OCI-LY3 (cell line): ENCODE results near the gene EDEM1.

Experiments used
- H2AFZ ChIP-seq: fragments of 200-600, 300-600 bp; shearing (Covaris generic); 2 replicates; pipeline ENCODE4 v1.6.0; 2014; ENCODE audit warnings: antibody characterized with exemption, low read depth, low read length
- H3K27ac ChIP-seq: fragments of 200-600, 300-600 bp; sonication (generic); 2 replicates; pipeline ENCODE4 v1.5.1; 2014; ENCODE audit warnings: mild to moderate bottlenecking, low read length, moderate library complexity, mixed read lengths
- H3K27me3 ChIP-seq: fragments of 200-600, 300-600 bp; sonication (generic); 2 replicates; pipeline ENCODE4 v1.6.1; 2014; ENCODE audit warnings: low read depth, low read length, mixed read lengths
- H3K36me3 ChIP-seq: fragments of 200-600, 300-600 bp; sonication (generic); replicated peaks from 2 replicates; pipeline ENCODE3; 2014; ENCODE audit warnings: low read depth, low read length, mixed read lengths
- H3K4me1 ChIP-seq: fragments of 300-600, 200-600 bp; sonication (generic); 2 replicates; pipeline ENCODE4 v1.6.1; 2014; ENCODE audit warnings: low read length, mixed read lengths
- H3K4me2 ChIP-seq: fragments of 200-600, 300-600 bp; sonication (generic); 2 replicates; pipeline ENCODE4 v1.6.1; 2014; ENCODE audit warnings: low read length, mixed read lengths
- H3K4me3 ChIP-seq: fragments of 300-600, 200-600 bp; sonication (generic); 2 replicates; pipeline ENCODE4 v1.5.1; 2014; ENCODE audit warnings: antibody characterized with exemption, mild to moderate bottlenecking, low read length, moderate library complexity
- H3K79me2 ChIP-seq: fragments of 300-600, 200-600 bp; shearing (Covaris generic); 2 replicates; pipeline ENCODE4 v1.6.1; 2014; ENCODE audit warnings: mild to moderate bottlenecking, low read length, mixed read lengths
- H3K9ac ChIP-seq: fragments of 300-600, 200-600 bp; shearing (Covaris generic); 2 replicates; pipeline ENCODE4 v1.6.0; 2014; ENCODE audit warnings: mild to moderate bottlenecking, low read length, moderate library complexity
- H3K9me3 ChIP-seq: fragments of 200-600, 300-600 bp; shearing (Covaris generic); 2 replicates; pipeline ENCODE4 v1.6.1; 2014; ENCODE audit warnings: low read length, mixed read lengths; ENCODE audit not compliant: insufficient read depth
- H4K20me1 ChIP-seq: fragments of 200-600, 300-600 bp; sonication (generic); 2 replicates; pipeline ENCODE4 v1.6.1; 2016; ENCODE audit warnings: low read length, mixed read lengths; ENCODE audit not compliant: insufficient read depth
- EZH2phosphoT487 ChIP-seq: fragments of 200-600 bp; shearing (Covaris generic); IDR thresholded peaks from 2 replicates; pipeline ENCODE4 v1.6.1; 2018; ENCODE audit warnings: antibody characterized with exemption, mixed run types, low read depth
- TF ChIP-seq, protein P1 (sequence below): fragments of 200-600, 300-600 bp; sonication (generic); IDR thresholded peaks from 2 replicates; pipeline ENCODE4 v1.5.1; 2014; ENCODE audit warnings: antibody characterized with exemption, low read length, low read depth

EDEM1 gene

DNA sequence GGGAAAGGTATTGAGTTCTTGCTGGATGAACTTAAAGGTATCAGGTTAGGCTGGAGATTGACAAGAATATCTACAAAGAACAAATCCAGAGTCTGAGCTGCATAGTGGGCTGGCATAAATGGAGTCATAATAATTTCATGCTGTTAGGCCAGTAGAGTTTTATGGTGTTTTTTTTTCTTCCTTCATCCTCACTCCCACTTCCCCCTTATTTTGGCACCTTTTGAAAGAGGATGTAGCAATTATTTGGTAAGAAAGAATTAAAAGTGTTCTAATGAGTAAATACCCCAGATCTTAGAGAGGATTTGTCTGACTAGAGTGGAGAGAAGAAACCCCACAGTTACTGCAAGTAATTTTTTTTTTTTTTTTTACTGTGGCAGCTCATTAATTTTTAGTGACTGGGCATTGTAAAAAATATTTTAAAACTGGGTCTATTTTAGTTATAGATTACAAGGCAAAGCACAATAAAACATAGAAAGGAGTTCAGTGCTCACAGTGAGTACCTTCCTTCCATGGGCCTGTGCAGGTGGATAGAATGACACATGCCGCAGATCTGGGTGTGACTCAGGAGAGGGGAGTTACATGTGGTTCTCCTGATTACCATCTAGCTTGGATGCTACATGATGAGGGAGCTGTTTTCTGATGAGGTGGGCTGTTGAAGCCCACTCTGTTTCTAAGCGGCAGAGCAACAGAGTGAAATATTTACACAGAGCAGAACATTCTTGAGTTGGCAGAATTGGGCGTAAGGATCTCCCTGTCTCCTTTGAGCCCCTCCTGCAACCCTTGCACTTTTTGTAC is 5.3 kb downstream of the EDEM1 start:
- peaks cover 99% of the 10 kb centered on the region for H3K79me2 ChIP-seq
- H3K36me3 ChIP-seq = peaks cover 48% of the 10 kb centered on the region
- peak overlapping the region; percentile 96 for H3K27ac ChIP-seq
- H3K4me3 ChIP-seq = peak overlapping the region; percentile 95
- peaks cover 74% of the 10 kb centered on the region for H3K4me1 ChIP-seq
- TF ChIP-seq, protein P1, sequence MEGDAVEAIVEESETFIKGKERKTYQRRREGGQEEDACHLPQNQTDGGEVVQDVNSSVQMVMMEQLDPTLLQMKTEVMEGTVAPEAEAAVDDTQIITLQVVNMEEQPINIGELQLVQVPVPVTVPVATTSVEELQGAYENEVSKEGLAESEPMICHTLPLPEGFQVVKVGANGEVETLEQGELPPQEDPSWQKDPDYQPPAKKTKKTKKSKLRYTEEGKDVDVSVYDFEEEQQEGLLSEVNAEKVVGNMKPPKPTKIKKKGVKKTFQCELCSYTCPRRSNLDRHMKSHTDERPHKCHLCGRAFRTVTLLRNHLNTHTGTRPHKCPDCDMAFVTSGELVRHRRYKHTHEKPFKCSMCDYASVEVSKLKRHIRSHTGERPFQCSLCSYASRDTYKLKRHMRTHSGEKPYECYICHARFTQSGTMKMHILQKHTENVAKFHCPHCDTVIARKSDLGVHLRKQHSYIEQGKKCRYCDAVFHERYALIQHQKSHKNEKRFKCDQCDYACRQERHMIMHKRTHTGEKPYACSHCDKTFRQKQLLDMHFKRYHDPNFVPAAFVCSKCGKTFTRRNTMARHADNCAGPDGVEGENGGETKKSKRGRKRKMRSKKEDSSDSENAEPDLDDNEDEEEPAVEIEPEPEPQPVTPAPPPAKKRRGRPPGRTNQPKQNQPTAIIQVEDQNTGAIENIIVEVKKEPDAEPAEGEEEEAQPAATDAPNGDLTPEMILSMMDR = no peak
- TF ChIP-seq EZH2phosphoT487 = no peak
- no peak overlapping the region for H2AFZ ChIP-seq
- H3K4me2 ChIP-seq = peak overlapping the region; percentile 76
- no peaks in the 10 kb centered on the region for H3K9me3 ChIP-seq
- peak overlapping the region; percentile 57 for H3K9ac ChIP-seq
- peaks cover 41% of the 10 kb centered on the region for H4K20me1 ChIP-seq
- no peaks in the 10 kb centered on the region for H3K27me3 ChIP-seq

DNA sequence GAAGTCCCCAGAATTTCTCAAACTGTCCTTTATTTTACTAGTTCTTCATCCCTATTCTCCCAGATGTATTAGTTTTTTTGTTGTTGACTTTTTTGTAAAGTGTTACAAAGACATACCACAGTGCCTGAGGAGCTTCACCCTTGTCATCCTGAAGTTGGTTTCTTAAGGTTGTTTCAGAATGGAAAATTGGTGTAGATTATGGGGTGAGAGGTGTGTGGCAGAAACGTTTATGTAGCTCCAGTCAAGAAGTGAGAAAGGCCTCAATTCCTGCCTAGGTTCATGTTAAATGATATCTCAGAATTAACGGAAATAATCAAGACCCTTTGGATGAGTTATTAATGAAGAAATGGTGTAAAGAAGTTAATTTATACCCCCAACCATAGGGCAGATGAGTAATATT is 6.8 kb downstream of the EDEM1 start:
- TF ChIP-seq EZH2phosphoT487 = no peak
- TF ChIP-seq, protein P1 = no peak
- Histone ChIP-seq H3K27ac (peak overlapping the region; percentile 98), H3K9ac (peak overlapping the region; percentile 30; the same call in 1 of the 2 replicates)

DNA sequence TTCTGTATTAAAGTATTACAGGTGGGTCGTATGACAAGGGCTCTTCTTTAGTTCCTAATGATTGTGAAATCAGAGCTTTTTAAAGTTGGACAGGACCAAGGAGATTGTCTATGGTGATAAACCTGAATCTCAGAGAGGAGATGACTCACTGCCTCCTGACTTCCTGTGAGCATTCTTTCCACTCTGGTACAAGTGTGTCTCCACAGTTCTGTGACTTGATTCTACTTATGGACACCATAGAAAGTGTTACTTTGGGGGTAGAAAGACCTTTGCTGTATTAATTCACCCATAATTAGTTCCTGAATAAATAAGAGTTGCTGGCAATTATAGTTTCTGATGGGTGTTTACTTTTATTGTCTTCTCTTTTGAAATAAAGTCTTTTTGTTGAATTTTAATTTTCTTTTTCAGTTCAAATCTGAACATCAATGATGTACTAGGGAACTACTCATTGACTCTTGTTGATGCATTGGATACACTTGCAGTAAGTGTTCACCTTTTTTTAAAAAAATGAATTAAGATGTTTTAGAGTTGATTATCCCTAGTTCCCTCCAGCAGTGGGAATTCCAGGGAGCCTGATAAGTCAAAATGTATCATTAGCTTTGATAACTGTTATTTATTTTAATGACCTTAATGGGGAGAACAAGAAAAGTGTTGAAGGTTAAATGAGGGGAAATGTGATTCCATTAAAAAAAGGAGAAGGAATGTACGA is 7.4 kb downstream of the EDEM1 start:
- H3K4me3 ChIP-seq = peak overlapping the region; percentile 13; the same call in 1 of the 2 replicates
- H3K4me1 ChIP-seq = peaks cover 95% of the 10 kb centered on the region
- H4K20me1 ChIP-seq = peaks cover 41% of the 10 kb centered on the region
- H3K9ac ChIP-seq = peak overlapping the region; percentile 30; the same call in 1 of the 2 replicates
- no peaks in the 10 kb centered on the region for H3K9me3 ChIP-seq
- TF ChIP-seq, protein P1 = no peak
- no peak for TF ChIP-seq EZH2phosphoT487
- peak overlapping the region; percentile 98 for H3K27ac ChIP-seq
- peaks cover 48% of the 10 kb centered on the region for H3K36me3 ChIP-seq
- no peak overlapping the region for H2AFZ ChIP-seq
- H3K79me2 ChIP-seq = peaks cover 99% of the 10 kb centered on the region
- peak overlapping the region; percentile 85 for H3K4me2 ChIP-seq
- no peaks in the 10 kb centered on the region for H3K27me3 ChIP-seq

More for the DNA sequence above, 6.8 kb downstream of the EDEM1 start:
- Histone ChIP-seq H3K27me3 (no peaks in the 10 kb centered on the region), H3K4me3 (peak overlapping the region; percentile 13; the same call in 1 of the 2 replicates), H3K36me3 (peaks cover 52% of the 10 kb centered on the region), H2AFZ (no peak overlapping the region), H3K4me2 (peak overlapping the region; percentile 85), H3K9me3 (no peaks in the 10 kb centered on the region), H3K4me1 (peaks cover 89% of the 10 kb centered on the region), H3K79me2 (peaks cover 99% of the 10 kb centered on the region), H4K20me1 (peaks cover 41% of the 10 kb centered on the region)

DNA sequence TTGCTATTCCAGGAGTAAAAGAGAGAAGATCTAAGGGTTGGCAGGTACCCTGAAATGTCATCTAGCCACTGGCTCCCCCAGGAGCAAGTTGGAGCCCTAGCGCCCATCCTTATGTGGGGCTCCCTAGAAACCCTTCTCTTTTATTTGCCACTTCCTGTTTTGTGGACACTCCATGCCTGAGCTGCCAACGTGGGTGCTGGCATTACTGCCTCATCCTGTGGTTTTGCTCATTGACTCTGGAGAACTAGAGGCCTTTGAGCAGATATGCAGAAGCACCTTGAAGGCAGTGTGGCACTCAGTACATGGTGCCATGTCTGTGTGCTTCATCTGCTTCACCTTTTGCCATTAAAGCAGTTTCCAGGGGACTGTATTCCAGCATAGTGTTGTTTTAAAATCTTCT is 8.1 kb downstream of the EDEM1 start:
- 0 out of 2 replicates have a peak overlapping the region, but pooled peaks have one; percentile 3 for H3K4me3 ChIP-seq

More for the DNA sequence above, 8.1 kb downstream of the EDEM1 start:
- peak overlapping the region; percentile 85 for H3K4me2 ChIP-seq
- no peak for TF ChIP-seq EZH2phosphoT487
- TF ChIP-seq, protein P1 = no peak
- H3K36me3 ChIP-seq = peaks cover 49% of the 10 kb centered on the region
- no peak overlapping the region for H2AFZ ChIP-seq
- H3K4me1 ChIP-seq = peaks cover 96% of the 10 kb centered on the region
- peaks cover 99% of the 10 kb centered on the region for H3K79me2 ChIP-seq
- no peaks in the 10 kb centered on the region for H3K9me3 ChIP-seq
- peaks cover 36% of the 10 kb centered on the region for H4K20me1 ChIP-seq
- peak overlapping the region; percentile 30; the same call in 1 of the 2 replicates for H3K9ac ChIP-seq
- H3K27me3 ChIP-seq = no peaks in the 10 kb centered on the region
- H3K27ac ChIP-seq = peak overlapping the region; percentile 98
